ENCODE data around the gene MISFA. TPM values are rescaled to one million over a fixed set of nuclear protein-coding genes. Genes with fewer than 3 reads are reported as not detected.

The MISFA gene
- total and polyA plus RNA-seq, 9 of the 15 experiments (the other 6 are each of a cell fraction or from before 2014, with no cell fraction given) = 1.6 to 6.3 (median 3.4) TPM

GRCh38 chr11:18588297-18589252 lies 11.0 kb upstream of the MISFA start, which contains the start of gene UEVLD:
TSS of gene UEVLD (minus strand) at chr11:18588734. CDS start at chr11:18588654, 80 bp downstream.
- BruUV-seq (replicated peaks) = no TSS peak
- peak within 1 kb of the TSS; percentile 91 for H2AFZ ChIP-seq (ENCODE audit: low read depth, low read length)
- no peaks in the 10 kb centered on the region; the same call in 1 of the 2 replicates for H4K20me1 ChIP-seq (replicated peaks; ENCODE audit: control insufficient read depth, insufficient read depth, low read length)
- in situ Hi-C loops (cut with MboI) (no loop called here), intact Hi-C loops (cut with micrococcal nuclease) (loop anchor here (5.0 kb wide), 1 partner anchor 44 kb away; the partner anchor contains the start of gene SPTY2D1)
- peaks cover 37% of the 10 kb centered on the region for H3K79me2 ChIP-seq (ENCODE audit: control insufficient read depth, insufficient read depth, low read length)
- H3K36me3 ChIP-seq (ENCODE audit: control insufficient read depth, insufficient read depth, low read length) = no peaks in the 10 kb centered on the region
- CTCF ChIA-PET (ENCODE audit: low intra/inter-chr PET ratio) = no interaction called here
- DNase-seq (ENCODE audit: extremely low read depth in 1 of 4, low spot score in 3 of 4) (peak; percentile 90 to 94 (median 92)), ATAC-seq (peak; percentile 89), FAIRE-seq (peak; percentile 15)
- POLR2A ChIA-PET = interaction anchor here (1.1 to 2.2 kb wide), 4 partner anchors 10 to 45 kb away, joined by 3 to 7 read pairs (median 6); no protein-coding TSS in a partner anchor
- no peaks in the 10 kb centered on the region for H3K9me3 ChIP-seq (replicated peaks; ENCODE audit: control insufficient read depth, insufficient read depth, low read depth, low read length)
- H3K4me2 ChIP-seq (ENCODE audit: insufficient read depth, low read length) = peak within 1 kb of the TSS; percentile 87
- no peaks in the 10 kb centered on the region for H3K9me1 ChIP-seq (ENCODE audit: control insufficient read depth, insufficient read depth, low read length)
- no peaks in the 10 kb centered on the region for H3K27me3 ChIP-seq (ENCODE audit: control insufficient read depth in 2 of 2, insufficient read depth in 2 of 2, low read length in 2 of 2)
- peak within 1 kb of the TSS; percentile 76 to 96 for H3K9ac ChIP-seq (ENCODE audit: insufficient read depth in 1 of 2, low read depth in 2 of 2, low read length in 2 of 2)
- peak within 1 kb of the TSS; percentile 56 for H3K27ac ChIP-seq (ENCODE audit: extremely low read depth, low read depth, low read length)
- peak within 1 kb of the TSS; percentile 88 for H3K4me3 ChIP-seq
- H3K4me1 ChIP-seq (replicated peaks in 1 of 2; ENCODE audit: control insufficient read depth in 2 of 2, insufficient read depth in 2 of 2, low read length in 2 of 2) = peaks cover 17% of the 10 kb centered on the region in 2 experiments; a peak in 4 of 5 replicates
- WGBS (ENCODE audit: insufficient coverage, low coverage, missing lambda C conversion rate) = under 1% methylated on average over 49 of the region's 50 CpGs
- peak; percentile 83 for TF ChIP-seq POLR2A (conservative IDR thresholded peaks at IDR 0.05)
- no peak for TF ChIP-seq FOXK2 (conservative IDR thresholded peaks at IDR 0.05 in 1 of 2, IDR thresholded peaks at IDR 0.05 in 1 of 2; ENCODE audit: low read depth in 2 of 2)
- no peak for TF ChIP-seq FOXJ2 (tag; IDR thresholded peaks at IDR 0.05)
- no peak for TF ChIP-seq ZBTB1 (CRISPR knock-in tag; IDR thresholded peaks at IDR 0.05; ENCODE audit: borderline replicate concordance, low read depth)
- TF ChIP-seq JUN (IDR thresholded peaks at IDR 0.05; ENCODE audit: borderline replicate concordance, low read depth, low read length) = no peak
- no peak for TF ChIP-seq JUN (CRISPR knock-in tag; IDR thresholded peaks at IDR 0.05; ENCODE audit: borderline replicate concordance)
- TF ChIP-seq ZNF77 (CRISPR knock-in tag; IDR thresholded peaks at IDR 0.05) = no peak
- TF ChIP-seq SAP30 (IDR thresholded peaks at IDR 0.05; ENCODE audit: borderline replicate concordance, insufficient read depth, low read depth, low read length, poor library complexity, severe bottlenecking) = peak; percentile 82
- no peak for TF ChIP-seq ZNF232 (CRISPR knock-in tag; IDR thresholded peaks at IDR 0.05)
- 0 out of 2 replicates have a peak, but pooled peaks have one; percentile 59 for TF ChIP-seq SIN3B (IDR thresholded peaks at IDR 0.05; ENCODE audit: low read depth)
- TF ChIP-seq ZNF184 (CRISPR knock-in tag; IDR thresholded peaks at IDR 0.05) = no peak
- TF ChIP-seq DDX20 (tag; IDR thresholded peaks at IDR 0.05; ENCODE audit: low read depth) = no peak
- TF ChIP-seq RFX1 (IDR thresholded peaks at IDR 0.05) = no peak
- no peak for TF ChIP-seq CBFA2T3 (IDR thresholded peaks at IDR 0.05)
- no peak for TF ChIP-seq NFE2L1 (tag; IDR thresholded peaks at IDR 0.05; ENCODE audit: borderline replicate concordance, low read depth)
- no peak for TF ChIP-seq SNRNP70 (optimal IDR thresholded peaks at IDR 0.05; ENCODE audit: low read depth, low read length)
- no peak; a peak in 1 of 4 replicates for TF ChIP-seq ETV6 (IDR thresholded peaks at IDR 0.05; ENCODE audit: borderline replicate concordance in 1 of 2, low read depth in 2 of 2, low read length in 1 of 2)
- no peak for TF ChIP-seq ETV6 (CRISPR knock-in tag; IDR thresholded peaks at IDR 0.05; ENCODE audit: borderline replicate concordance)
- TF ChIP-seq KLF16 (IDR thresholded peaks at IDR 0.05) = peak; percentile 85
- no peak for TF ChIP-seq SREBF1 (IDR thresholded peaks at IDR 0.05; ENCODE audit: borderline replicate concordance, low read depth, low read length)
- no peak for TF ChIP-seq NCOA1 (IDR thresholded peaks at IDR 0.05; ENCODE audit: low read depth)
- no peak for TF ChIP-seq ZNF143 (CRISPR knock-in tag; IDR thresholded peaks at IDR 0.05)
- TF ChIP-seq ZNF217 (CRISPR knock-in tag; IDR thresholded peaks at IDR 0.05) = no peak
- no peak; the same call in 1 of the 2 replicates for TF ChIP-seq JUND (IDR thresholded peaks at IDR 0.05; ENCODE audit: borderline replicate concordance, low read depth, low read length)
- no peak for TF ChIP-seq JUND (tag; IDR thresholded peaks at IDR 0.05; ENCODE audit: borderline replicate concordance, low read depth, low read length)
